Amniotic stem cell (primary cell): ENCODE data around the gene EIF3F.

Experiments used
- DNase-seq: peaks from one replicate; lab custom pipeline; 2025; lab: John Stamatoyannopoulos, UW

The EIF3F gene

GRCh38 chr11:7994581-7995278 is 7.6 kb downstream of the EIF3F start:
- DNase-seq, result no peak

GRCh38 chr11:7999795-8000194 is 12.7 kb downstream of the EIF3F start:
- no peak for DNase-seq

DNA sequence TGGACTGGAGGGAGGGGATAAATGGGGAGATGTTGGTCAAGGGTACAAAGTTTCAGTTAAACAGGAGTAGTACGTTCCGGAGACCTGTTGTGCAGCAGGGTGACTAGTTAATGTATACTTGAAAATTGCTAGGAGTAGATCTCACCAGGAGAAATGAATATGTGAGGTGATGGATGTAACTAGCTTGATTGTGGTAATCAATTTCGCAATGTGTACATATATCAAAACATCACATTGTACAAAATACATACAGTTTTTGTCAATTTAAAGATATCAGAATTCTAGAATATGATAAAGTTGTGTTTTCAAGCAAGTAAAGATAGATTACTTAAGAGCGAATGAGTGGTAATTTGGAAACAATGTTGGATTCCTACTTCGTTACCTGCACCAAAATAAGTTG is 13.3 kb downstream of the EIF3F start:
- DNase-seq, result no peak

DNA sequence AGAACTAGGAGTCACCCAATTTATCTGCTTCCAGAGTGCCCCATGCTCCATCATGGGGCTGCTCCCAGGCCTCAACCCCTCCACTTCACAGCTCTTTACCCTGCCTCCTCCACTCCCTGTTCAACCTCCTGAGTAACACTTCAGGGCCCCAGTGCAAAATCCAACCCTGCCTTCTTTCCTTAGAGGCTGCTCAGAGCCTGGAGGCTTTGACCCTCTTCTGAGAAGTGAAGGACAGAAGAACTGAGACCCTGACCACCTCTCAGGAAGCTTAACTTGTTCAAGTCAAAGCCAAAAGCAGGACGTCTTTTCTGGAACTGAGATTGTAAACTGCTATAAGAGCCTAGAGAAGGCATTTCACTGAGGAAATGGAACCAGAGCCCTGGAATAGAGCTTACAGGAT is 15.5 kb downstream of the EIF3F start:
- no peak for DNase-seq

GRCh38 chr11:8003187-8003586 is 16.1 kb downstream of the EIF3F start:
- no peak for DNase-seq

DNA sequence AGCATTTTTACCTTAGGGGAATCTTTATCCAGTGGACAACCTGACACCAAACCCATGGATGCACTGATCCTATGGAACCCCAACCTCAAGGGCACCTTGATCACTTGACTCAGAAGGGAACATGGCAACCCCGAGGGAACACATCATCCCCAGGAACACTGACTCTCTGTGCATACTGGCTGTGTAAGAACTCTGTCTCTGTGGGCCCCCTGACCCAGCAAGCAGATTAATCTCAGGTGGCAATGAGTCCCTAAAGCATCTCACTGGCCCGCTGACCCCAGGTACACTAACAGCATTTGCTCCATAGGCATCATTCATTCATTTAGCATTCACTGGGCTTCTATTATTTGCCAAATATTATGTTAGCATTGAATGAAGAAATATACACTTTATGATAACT is 16.9 kb downstream of the EIF3F start:
- DNase-seq, result no peak

- no peak for DNase-seq
Measured at GRCh38 chr11:8005556-8005955, 18.4 kb downstream of the EIF3F start.

DNA sequence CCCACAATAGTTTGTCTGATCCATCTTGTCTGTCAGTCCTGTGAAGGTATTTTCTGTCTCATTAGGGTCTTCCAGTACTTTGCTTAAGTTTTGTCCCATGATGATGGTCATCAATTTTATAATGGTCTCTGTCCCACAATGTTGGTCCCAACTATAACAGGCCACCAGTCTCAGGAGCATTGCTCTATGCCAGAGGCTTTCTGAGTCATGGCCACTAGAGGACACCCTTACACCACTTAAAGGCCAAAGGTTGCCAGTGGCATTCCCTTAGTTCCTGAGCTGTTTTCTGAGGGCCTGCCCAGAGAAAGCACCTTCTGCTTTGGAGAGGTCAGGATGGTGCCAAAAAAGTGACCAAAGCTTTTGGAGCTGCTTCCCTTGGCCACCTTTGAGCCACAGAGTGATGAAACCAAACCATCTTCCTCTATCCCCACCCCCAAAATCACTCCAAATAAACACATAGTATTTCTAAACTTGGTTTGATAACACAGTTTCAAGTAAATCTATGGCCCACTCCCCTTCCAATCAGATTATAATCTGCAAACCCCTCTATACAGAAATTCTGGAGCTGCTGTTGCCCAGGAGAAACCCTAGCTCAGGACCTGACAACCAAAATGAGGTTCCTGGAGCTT is 19.3 kb downstream of the EIF3F start:
- DNase-seq, result peak; percentile 62

DNA sequence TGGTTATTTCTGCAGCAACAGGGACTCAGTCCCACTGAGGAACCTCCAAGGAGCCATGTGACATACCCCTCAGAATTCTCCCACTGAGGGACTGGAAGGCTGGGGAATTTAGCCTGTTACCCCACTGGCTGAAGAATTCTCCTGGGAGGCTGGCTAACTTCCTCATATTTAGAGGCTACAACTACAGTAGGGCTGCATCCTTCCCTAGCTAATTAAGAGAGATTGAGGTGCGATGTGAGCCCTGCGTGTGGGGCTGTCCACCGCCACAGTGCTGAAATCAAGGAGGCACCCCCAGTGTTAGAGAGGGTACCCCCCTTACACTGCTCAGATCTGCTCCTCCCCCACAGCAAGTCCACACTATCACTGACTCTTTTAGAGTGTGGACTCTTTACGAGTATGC is 21.1 kb downstream of the EIF3F start:
- DNase-seq, result no peak

GRCh38 chr11:8009856-8010255 is 22.7 kb downstream of the EIF3F start:
- no peak for DNase-seq

- no peak for DNase-seq
Measured at GRCh38 chr11:8011371-8011770, 24.2 kb downstream of the EIF3F start.

DNA sequence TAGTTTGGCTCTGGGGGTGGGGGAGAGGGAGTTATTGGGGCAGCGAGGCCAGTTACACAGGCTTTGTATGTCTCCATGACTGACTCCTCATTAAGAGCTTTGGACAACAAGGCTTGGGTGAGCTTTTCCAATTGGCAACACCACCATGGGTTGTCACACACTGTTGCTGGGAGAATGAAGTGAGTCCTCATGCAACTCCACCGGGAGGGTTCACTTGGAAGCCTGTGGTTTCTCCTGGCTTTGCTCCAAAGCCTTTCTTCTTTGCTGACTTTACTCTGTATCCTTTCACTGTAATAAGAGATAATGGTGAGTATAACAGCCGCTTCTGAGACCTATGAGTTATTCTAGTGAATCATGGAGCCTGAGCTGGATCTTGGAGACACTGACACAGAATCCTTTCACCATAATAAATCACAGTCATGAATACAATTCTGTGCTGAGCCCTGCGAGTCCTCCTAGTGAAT is 24.9 kb downstream of the EIF3F start:
- DNase-seq, result peak; percentile 68

- no peak for DNase-seq
Measured at GRCh38 chr11:8013833-8014232, 26.7 kb downstream of the EIF3F start.

DNA sequence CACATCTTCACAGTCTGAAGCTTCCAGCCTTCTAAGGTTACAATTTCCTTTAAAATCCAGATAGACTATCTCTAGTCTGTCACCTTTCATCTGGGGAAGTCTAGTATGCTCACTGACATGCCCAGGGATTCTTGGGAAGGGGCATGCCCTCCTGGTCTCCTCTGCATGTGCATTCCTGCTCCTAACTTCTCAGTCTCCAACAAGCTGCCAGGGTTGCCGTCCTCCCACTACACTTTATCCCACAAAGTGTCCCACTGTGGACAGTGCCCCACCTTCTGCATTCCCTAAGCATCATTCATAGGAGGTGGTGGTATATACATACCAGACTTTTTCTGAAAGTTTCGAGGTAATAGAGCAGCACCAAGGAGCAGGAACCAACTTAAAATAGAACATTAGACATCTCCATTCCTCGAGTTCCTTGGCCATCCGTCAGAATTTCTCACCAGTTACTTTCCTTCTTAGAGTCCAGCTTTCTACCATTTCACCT is 28.7 kb downstream of the EIF3F start:
- no peak for DNase-seq

- DNase-seq, result no peak
Measured at GRCh38 chr11:8016440-8016839, 29.3 kb downstream of the EIF3F start.

- DNase-seq, result no peak
Measured at GRCh38 chr11:8017071-8017470, 29.9 kb downstream of the EIF3F start.

DNA sequence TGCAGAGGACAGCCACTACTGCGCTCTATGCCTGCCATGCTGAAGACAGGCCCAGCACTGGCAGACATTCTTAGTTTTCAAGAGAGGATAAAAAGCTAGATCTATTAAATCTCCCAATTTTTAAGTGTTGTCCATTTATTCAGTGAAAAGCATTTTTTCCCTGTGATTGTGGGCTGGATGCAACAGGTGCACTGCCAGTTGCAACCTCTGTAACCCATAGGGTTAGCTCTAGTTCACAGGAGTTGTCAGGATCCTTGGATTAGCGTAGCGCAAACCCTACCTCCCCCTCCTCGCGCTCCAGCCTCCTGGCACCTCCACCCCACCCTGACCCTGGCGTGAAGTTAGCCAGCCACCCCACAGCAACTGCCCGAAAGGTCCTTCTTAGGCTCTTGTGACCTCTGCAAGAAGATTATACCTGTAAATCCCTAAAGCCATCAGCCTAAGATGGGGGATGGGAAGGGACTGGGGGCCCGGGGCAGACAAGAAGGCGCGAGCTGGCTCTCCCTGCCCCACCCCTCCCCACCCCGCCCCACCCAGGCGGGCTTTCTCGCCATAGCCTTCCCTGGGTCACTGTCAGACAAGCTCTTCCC is 30.9 kb downstream of the EIF3F start:
- no peak for DNase-seq

DNA sequence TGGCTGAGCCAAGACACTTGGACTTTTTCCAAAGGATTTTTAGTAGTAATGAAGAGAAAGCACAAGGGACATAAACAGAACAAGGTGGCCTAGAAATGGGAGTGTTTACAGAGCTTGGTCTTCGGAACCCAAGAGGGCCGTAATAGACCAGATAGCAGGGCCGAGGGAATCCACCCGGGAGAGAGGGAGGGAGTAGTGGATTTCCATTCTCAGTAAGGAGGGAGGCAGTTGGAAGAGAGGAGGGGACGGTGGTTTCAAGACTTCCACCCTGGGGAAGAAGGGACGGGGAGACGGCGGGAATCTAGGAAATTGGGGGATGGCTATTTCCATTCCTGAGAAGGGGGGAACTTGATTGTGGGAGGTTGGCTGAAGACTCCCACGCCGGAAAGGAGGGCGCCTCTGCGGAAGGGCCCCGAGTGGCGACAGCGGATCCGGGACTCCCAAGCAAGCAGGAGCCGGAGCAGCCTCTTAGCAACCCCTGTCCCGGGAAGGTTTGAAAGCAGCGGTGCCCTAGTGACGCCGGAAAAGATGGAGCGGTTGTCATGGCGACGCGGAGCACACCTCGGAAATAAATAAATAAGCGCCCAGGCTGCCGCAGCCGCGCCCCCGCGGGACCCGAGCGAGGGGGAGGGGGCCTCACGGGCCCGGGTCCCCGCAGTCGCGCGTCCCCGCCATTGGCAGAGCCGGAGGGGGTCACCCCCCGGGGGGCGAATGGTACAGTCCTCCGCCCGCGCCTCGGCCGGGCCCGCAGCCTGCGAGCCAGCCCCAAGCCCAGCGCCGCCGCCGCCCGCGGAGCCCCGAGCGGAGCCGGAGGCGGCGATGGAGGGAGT is 31.6 kb downstream of the EIF3F start:
- peak; percentile 32 for DNase-seq

GRCh38 chr11:8019314-8020243 is 32.4 kb downstream of the EIF3F start:
- peak; percentile 36 for DNase-seq

DNA sequence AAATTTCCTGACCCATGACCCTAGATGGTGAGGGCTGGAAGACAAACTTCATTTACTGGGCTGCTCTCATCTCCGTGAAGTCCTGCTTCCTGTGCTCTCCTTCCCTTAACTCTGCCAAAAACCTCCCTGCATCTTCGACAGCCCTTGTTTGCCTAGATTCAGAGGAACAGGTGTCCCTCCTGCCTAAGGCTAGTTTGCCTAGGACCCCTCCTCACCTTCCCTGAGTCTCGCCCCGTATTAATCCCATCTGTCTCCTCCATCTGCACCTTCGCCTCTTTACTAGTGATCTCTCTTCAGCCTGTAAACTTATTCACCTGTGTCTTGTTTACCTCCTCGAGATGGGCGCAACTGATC is 33.1 kb downstream of the EIF3F start:
- DNase-seq, result no peak

DNA sequence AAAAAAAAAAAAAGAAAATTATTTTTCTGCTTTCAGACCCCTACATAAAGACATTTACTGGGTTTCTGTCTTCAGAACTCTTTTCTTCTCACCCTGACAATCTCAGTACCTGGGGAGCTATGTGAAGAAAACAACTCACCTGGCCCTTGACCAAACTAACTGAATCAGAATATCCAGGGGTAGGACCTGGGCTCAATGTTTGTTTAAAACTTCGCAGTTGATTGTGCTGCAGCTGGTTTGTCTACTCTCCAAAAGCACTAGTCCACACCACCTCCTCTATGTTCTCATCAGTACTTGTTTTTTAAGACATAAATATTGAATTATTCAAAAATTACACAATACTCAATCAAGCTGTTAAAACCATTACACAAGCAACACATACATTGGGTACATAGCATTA is 34.8 kb downstream of the EIF3F start:
- DNase-seq, result no peak
